DMS79 treated with DMSO at 0.1 percent for 48 hours (cell line): ENCODE measurements around the gene BCR.
"Not testable (repeated sequence)": the region's sequence is repeated elsewhere in the genome, so short reads cannot be mapped to it uniquely, and the experiment has no call there.

Experiments used
- DNase-seq: peaks from one replicate; lab custom pipeline; 2025; lab: John Stamatoyannopoulos, UW

Gene BCR

GRCh38 chr22:23316596-23316995, 136.3 kb downstream of the BCR start:
- not testable (repeated sequence) for DNase-seq

- not testable (repeated sequence) for DNase-seq
These were observed 138.0 kb downstream of the BCR start for GRCh38 chr22:23318316-23318715.

GRCh38 chr22:23322497-23323080, 142.3 kb downstream of the BCR start:
- DNase-seq: not testable (repeated sequence)

GRCh38 chr22:23323960-23324688, 143.8 kb downstream of the BCR start:
- not testable (repeated sequence) for DNase-seq

- no peak for DNase-seq
These were observed 144.9 kb downstream of the BCR start for GRCh38 chr22:23325183-23325582.

GRCh38 chr22:23333822-23334221, 153.5 kb downstream of the BCR start:
- not testable (repeated sequence) for DNase-seq

GRCh38 chr22:23337672-23338071, 157.4 kb downstream of the BCR start:
- DNase-seq: not testable (repeated sequence)

- DNase-seq: not testable (repeated sequence)
These were observed 161.8 kb downstream of the BCR start for GRCh38 chr22:23341942-23342695.

- DNase-seq: no peak
These were observed 171.0 kb downstream of the BCR start for GRCh38 chr22:23351321-23351720.

GRCh38 chr22:23353004-23353403, 172.7 kb downstream of the BCR start:
- DNase-seq: no peak

GRCh38 chr22:23353696-23354095, 173.4 kb downstream of the BCR start:
- DNase-seq: no peak

GRCh38 chr22:23356094-23356493, 175.8 kb downstream of the BCR start:
- DNase-seq: no peak

GRCh38 chr22:23357053-23357452, 176.7 kb downstream of the BCR start:
- no peak for DNase-seq

GRCh38 chr22:23359583-23360123, 179.3 kb downstream of the BCR start:
- DNase-seq: no peak

- DNase-seq: no peak
These were observed 181.4 kb downstream of the BCR start for GRCh38 chr22:23361676-23362075.

- no peak for DNase-seq
These were observed 183.4 kb downstream of the BCR start for GRCh38 chr22:23363683-23364082.

GRCh38 chr22:23364389-23364788, 184.1 kb downstream of the BCR start:
- DNase-seq: no peak

- DNase-seq: no peak
These were observed 185.2 kb downstream of the BCR start for GRCh38 chr22:23365524-23365923.

- DNase-seq: no peak
These were observed 185.7 kb downstream of the BCR start for GRCh38 chr22:23365961-23366360.

GRCh38 chr22:23367196-23367595, 186.9 kb downstream of the BCR start:
- DNase-seq: not testable (repeated sequence)
